ENCODE data around the gene UTP4. TPM values are rescaled to one million over a fixed set of nuclear protein-coding genes. Genes with fewer than 3 reads are reported as not detected.
"Not testable (repeated sequence)": the region's sequence is repeated elsewhere in the genome, so short reads cannot be mapped to it uniquely, and the experiment has no call there.

UTP4 gene
- polyA plus RNA-seq, 4 donors, result 52.1 to 65.4 (median 60.8) TPM

DNA sequence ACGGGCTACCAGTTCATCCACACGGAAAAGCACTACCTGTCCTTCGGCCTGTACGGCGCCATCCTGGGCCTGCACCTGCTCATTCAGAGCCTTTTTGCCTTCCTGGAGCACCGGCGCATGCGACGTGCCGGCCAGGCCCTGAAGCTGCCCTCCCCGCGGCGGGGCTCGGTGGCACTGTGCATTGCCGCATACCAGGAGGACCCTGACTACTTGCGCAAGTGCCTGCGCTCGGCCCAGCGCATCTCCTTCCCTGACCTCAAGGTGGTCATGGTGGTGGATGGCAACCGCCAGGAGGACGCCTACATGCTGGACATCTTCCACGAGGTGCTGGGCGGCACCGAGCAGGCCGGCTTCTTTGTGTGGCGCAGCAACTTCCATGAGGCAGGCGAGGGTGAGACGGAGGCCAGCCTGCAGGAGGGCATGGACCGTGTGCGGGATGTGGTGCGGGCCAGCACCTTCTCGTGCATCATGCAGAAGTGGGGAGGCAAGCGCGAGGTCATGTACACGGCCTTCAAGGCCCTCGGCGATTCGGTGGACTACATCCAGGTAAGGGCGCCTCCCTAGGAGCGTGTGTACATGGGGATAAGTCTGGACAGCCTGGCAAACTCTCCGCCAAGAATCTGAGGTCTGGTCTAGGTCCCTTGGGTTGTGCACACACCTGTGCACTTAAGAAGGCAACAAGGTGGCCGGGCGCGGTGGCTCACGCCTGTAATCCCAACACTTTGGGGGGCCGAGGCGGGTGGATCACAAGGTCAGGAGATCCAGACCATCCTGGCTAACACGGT, 22.8 kb upstream of the UTP4 start:
- DNase-seq (ENCODE audit: low read depth in 4 of 4, low spot score in 2 of 4), result no peak

DNA sequence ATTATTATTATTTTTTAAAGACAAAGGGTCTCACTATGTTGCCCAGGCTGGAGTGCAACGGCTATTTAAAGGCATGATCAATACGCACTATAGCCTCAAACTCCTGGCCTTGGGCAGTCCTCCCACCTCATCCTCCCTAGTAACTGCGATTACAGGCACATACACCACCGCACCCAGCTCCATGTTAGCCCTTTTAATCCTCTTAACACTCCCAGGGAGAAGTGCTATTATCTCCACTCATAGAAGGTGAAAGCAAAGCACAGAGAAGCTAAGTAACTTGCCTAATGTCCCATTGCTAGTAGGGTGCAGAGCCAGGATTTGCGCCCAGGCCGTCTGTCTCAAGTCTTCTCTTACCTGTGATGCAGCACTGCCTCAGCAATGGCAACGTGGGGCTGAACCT, 22.0 kb upstream of the UTP4 start:
- no peak for DNase-seq (ENCODE audit: low read depth in 4 of 4, low spot score in 2 of 4)

GRCh38 chr16:69111216-69111875, 21.1 kb upstream of the UTP4 start:
- no peak for DNase-seq (ENCODE audit: low read depth in 4 of 4, low spot score in 2 of 4)

DNA sequence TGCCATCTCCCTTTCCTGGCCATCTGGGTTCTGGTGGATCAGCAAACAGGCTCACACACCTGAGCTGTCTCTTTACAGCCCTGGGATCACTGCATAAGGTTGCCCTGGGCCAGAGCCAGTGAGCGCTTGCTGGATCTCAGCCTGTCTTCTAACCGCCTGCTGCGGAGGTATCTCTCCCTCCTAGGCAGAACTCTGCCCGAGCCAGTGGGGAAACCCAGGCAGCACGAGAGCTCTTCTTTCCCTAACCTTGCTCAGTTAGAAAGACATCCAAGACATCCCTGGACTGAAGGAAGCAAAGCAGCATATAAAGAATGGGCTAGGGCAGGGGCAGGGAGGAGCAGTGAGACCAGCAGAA, 20.6 kb upstream of the UTP4 start:
- no peak for DNase-seq (ENCODE audit: low read depth in 4 of 4, low spot score in 2 of 4)

- no peak for DNase-seq (ENCODE audit: low read depth in 4 of 4, low spot score in 2 of 4)
These were observed 19.9 kb upstream of the UTP4 start for GRCh38 chr16:69112285-69113129.

DNA sequence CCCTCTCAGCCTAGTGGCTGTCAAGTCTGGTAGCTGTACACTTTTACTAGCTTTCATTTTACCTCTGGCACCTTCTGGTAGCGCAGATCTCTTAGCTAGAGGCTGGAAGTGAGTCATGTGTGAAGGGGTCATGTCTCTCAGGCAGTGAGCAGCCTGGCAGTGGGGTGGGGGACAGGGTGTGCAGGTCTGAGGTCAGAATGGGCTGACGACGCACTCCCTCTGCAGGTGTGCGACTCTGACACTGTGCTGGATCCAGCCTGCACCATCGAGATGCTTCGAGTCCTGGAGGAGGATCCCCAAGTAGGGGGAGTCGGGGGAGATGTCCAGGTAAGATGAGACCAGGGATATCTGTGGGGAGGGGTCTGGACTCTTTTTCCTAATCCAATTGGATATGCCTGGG, 19.2 kb upstream of the UTP4 start:
- DNase-seq (ENCODE audit: low read depth in 4 of 4, low spot score in 2 of 4), result no peak

GRCh38 chr16:69114346-69114975, 18.0 kb upstream of the UTP4 start:
- no peak for DNase-seq (ENCODE audit: low read depth in 4 of 4, low spot score in 2 of 4)

GRCh38 chr16:69114976-69115355, 17.5 kb upstream of the UTP4 start:
- DNase-seq (ENCODE audit: low read depth in 4 of 4, low spot score in 2 of 4), result no peak

DNA sequence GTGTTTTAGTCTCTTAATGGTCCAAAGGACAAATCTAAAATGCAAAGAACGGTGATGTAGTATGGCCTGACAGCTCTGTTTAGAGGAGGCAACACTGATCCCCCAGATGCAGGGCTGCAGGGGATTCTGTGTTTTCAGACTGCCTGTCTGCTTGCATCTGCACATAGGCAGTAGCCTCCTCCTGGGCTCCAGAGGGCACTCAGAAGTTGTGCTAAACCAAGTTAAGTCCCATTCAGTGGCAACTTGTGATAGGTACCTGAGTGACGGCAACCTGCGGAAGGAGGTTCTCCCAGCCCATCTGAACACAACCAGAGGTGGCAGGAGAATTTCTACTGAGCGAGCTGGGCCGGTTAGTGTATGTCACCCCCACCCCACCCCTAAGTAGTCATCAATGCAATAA, 17.1 kb upstream of the UTP4 start:
- no peak for DNase-seq (ENCODE audit: low read depth in 4 of 4, low spot score in 2 of 4)

- no peak for DNase-seq (ENCODE audit: low read depth in 4 of 4, low spot score in 2 of 4)
These were observed 16.6 kb upstream of the UTP4 start for GRCh38 chr16:69115837-69116236.

- no peak for DNase-seq (ENCODE audit: low read depth in 4 of 4, low spot score in 2 of 4)
These were observed 16.1 kb upstream of the UTP4 start for GRCh38 chr16:69116256-69116875.

- no peak for DNase-seq (ENCODE audit: low read depth in 4 of 4, low spot score in 2 of 4)
These were observed 15.5 kb upstream of the UTP4 start for GRCh38 chr16:69116906-69117305.

GRCh38 chr16:69118468-69118867, 14.0 kb upstream of the UTP4 start:
- DNase-seq (ENCODE audit: low read depth in 4 of 4, low spot score in 2 of 4), result no peak

GRCh38 chr16:69118994-69119393, 13.5 kb upstream of the UTP4 start:
- no peak for DNase-seq (ENCODE audit: low read depth in 4 of 4, low spot score in 2 of 4)

DNA sequence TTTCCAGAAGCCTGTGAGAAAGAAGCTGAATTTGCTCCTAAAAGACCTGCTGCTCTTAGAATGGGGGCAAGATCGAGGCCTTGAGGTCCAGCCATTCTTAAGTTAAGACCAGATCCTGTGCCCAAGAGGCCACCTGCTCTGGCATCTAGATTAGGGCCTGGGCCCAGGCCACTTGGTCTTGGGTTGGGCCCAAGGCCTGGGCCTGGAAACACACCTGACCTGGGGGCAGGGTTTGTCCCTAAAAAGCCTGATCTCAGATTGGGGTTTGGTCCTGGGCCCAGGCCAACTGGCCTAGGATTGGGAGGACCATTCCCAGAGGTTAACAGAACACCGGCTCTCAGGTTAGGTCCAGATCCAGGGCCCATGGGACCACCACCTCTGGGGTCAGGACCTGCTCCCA, 12.9 kb upstream of the UTP4 start:
- DNase-seq (ENCODE audit: low read depth in 4 of 4, low spot score in 2 of 4), result no peak

- no peak for DNase-seq (ENCODE audit: low read depth in 4 of 4, low spot score in 2 of 4)
These were observed 12.3 kb upstream of the UTP4 start for GRCh38 chr16:69120096-69120664.

DNA sequence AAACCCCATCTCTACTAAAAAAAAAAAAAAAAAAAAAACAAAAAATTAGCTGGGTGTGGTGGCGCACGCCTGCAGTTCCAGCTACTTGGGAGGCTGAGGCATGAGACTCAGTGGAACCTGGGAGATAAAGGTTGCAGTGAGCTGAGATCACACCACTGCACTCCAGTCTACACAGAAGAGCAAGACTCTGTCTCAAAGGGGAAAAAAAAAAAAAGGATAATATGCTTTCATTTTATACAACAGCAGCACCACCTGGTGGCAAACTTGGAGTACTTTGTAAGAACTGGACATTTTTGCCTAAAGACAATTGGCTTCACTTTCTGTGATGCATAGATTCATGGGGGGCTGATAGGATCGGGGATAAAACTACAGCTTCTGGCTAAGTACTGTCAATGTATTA, 8.5 kb upstream of the UTP4 start:
- DNase-seq (ENCODE audit: low read depth in 4 of 4, low spot score in 2 of 4), result no peak

DNA sequence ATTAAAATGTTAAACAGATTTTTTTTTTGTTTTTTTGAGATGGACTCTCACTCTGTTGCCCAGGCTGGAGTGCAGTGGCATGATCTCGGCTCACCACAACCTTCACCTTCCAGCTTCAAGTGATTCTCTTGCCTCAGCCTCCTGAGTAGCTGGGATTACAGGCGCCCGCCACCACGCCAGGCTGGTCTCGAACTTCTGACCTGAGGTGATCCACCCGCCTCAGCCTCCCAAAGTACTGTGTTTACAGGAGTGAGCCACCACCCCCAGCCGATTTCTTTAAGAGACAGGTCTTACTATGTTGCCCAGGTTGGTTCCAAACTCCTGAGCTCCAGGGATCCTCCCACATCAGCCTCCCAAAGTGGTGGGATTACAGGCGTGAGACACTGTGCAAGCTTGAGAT, 8.0 kb upstream of the UTP4 start:
- not testable (repeated sequence) for DNase-seq (ENCODE audit: low read depth in 4 of 4, low spot score in 2 of 4)

GRCh38 chr16:69124961-69125360, 7.5 kb upstream of the UTP4 start:
- not testable (repeated sequence) for DNase-seq (ENCODE audit: low read depth in 4 of 4, low spot score in 2 of 4)

DNA sequence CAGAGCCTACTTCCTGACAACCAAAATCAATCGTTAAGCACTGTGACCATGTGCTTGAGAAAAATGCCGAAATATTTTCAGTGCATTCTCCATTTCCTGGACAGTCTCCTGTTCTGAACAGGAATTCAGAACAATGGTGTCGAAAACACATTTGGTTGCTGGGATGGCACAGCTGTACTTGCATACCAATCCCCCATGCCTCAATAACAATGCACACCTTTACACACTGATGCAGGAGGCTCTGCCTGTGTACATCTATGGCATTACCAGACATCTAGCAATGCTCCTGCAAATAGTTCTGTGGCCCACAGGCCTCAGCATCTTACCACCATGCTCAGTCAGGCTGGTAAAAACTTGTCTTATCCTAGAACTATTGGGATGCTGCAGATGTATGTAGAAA, 6.2 kb upstream of the UTP4 start:
- no peak for DNase-seq (ENCODE audit: low read depth in 4 of 4, low spot score in 2 of 4)
